Gastrocnemius medialis (tissue), 4 donors: ENCODE data around the gene DCAF16.
"Not testable (repeated sequence)": the region's sequence is repeated elsewhere in the genome, so short reads cannot be mapped to it uniquely, and the experiment has no call there.

ENCODE experiments used
- POLR2A ChIP-seq, 2 donors: fragments of 450-650 bp; IDR thresholded peaks; one replicate each; pipeline ENCODE4 v1.6.1; 2017; ENCODE audit warnings: antibody characterized with exemption in 2 of 2, mild to moderate bottlenecking in 2 of 2, moderate library complexity in 2 of 2
- TF ChIP-seq, protein P1 (sequence below), 5 experiments: fragments of 450-650 bp in 3 of 5; fragments of 200-600 bp in 2 of 5; sonication (generic) in 2 of 5; IDR thresholded peaks in 4 of 5; conservative IDR thresholded peaks in 1 of 5; 1 replicate in 4 of 5; 2 replicates in 1 of 5; pipeline ENCODE4 v1.5.1; 2016 to 2019; ENCODE audit warnings: antibody characterized with exemption in 5 of 5, mild to moderate bottlenecking in 3 of 5, moderate library complexity in 3 of 5

DNA sequence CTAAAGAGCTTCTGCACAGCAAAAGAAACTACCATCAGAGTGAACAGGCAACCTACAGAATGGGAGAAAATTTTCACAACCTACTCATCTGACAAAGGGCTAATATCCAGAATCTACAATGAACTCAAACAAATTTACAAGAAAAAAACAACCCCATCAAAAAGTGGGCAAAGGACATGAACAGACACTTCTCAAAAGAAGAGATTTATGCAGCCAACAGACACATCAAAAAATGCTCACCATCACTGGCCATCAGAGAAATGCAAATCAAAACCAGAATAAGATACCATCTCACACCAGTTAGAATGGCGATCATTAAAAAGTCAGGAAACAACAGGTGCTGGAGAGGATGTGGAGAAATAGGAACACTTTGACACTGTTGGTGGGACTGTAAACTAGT is 39.7 kb upstream of the DCAF16 start:
- TF ChIP-seq, protein P1, sequence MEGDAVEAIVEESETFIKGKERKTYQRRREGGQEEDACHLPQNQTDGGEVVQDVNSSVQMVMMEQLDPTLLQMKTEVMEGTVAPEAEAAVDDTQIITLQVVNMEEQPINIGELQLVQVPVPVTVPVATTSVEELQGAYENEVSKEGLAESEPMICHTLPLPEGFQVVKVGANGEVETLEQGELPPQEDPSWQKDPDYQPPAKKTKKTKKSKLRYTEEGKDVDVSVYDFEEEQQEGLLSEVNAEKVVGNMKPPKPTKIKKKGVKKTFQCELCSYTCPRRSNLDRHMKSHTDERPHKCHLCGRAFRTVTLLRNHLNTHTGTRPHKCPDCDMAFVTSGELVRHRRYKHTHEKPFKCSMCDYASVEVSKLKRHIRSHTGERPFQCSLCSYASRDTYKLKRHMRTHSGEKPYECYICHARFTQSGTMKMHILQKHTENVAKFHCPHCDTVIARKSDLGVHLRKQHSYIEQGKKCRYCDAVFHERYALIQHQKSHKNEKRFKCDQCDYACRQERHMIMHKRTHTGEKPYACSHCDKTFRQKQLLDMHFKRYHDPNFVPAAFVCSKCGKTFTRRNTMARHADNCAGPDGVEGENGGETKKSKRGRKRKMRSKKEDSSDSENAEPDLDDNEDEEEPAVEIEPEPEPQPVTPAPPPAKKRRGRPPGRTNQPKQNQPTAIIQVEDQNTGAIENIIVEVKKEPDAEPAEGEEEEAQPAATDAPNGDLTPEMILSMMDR (IDR thresholded peaks at IDR 0.05 in 4 of 5, conservative IDR thresholded peaks at IDR 0.05 in 1 of 5): not testable (repeated sequence)
- not testable (repeated sequence) for TF ChIP-seq POLR2A (IDR thresholded peaks at IDR 0.05)
